EH (cell line): Measurements from ENCODE around the gene NAA25.
"Not testable (repeated sequence)": the region's sequence is repeated elsewhere in the genome, so short reads cannot be mapped to it uniquely, and the experiment has no call there.

Experiments
- DNase-seq: peaks from one replicate; pipeline ENCODE4 v3.0.0-alpha.2; 2015; ENCODE audit warnings: low read depth

Gene NAA25

GRCh38 chr12:112061137-112061536 is 47.4 kb downstream of the NAA25 start:
- no peak for DNase-seq

GRCh38 chr12:112049351-112049750 is 59.2 kb downstream of the NAA25 start:
- DNase-seq = no peak

- no peak for DNase-seq
Measured at GRCh38 chr12:112046003-112046402, 62.6 kb downstream of the NAA25 start.

- not testable (repeated sequence) for DNase-seq
Measured at GRCh38 chr12:112036614-112037013, 72.0 kb downstream of the NAA25 start.

- DNase-seq = no peak
Measured at GRCh38 chr12:112035219-112035785, 73.3 kb downstream of the NAA25 start.

GRCh38 chr12:112032292-112032691 is 76.3 kb downstream of the NAA25 start:
- no peak for DNase-seq

GRCh38 chr12:112031472-112031871 is 77.1 kb downstream of the NAA25 start:
- no peak for DNase-seq

- no peak for DNase-seq
Measured at GRCh38 chr12:112029301-112029700, 79.3 kb downstream of the NAA25 start.

- peak; percentile 48 for DNase-seq
Measured at GRCh38 chr12:112025808-112026375, 82.7 kb downstream of the NAA25 start.

- DNase-seq = no peak
Measured at GRCh38 chr12:112023759-112024396, 84.7 kb downstream of the NAA25 start.

GRCh38 chr12:112022241-112023016 is 86.2 kb downstream of the NAA25 start:
- DNase-seq = no peak

- no peak for DNase-seq
Measured at GRCh38 chr12:112020947-112021457, 87.6 kb downstream of the NAA25 start.

- DNase-seq = peak; percentile 91
Measured at GRCh38 chr12:112018571-112019237, 89.9 kb downstream of the NAA25 start.

GRCh38 chr12:112017041-112017440 is 91.5 kb downstream of the NAA25 start:
- no peak for DNase-seq

GRCh38 chr12:112015938-112016337 is 92.6 kb downstream of the NAA25 start:
- no peak for DNase-seq

- peak; percentile 82 for DNase-seq
Measured at GRCh38 chr12:112013601-112014402, 94.8 kb downstream of the NAA25 start.

GRCh38 chr12:112012775-112013600 is 95.6 kb downstream of the NAA25 start, which contains the start of the genes ERP29 and TMEM116:
ERP29 (plus strand) TSS chr12:112013426; CDS start chr12:112013466, 40 bp downstream.
TMEM116 (minus strand) TSS chr12:112013165; CDS start chr12:112005270, 7,895 bp downstream.
- peak; percentile 99 for DNase-seq

GRCh38 chr12:112011685-112012084 is 96.9 kb downstream of the NAA25 start:
- no peak for DNase-seq

GRCh38 chr12:112010415-112011344 is 97.9 kb downstream of the NAA25 start:
- DNase-seq = no peak
